Measurements from ENCODE around the gene CARMIL3.

CARMIL3 gene

GRCh38 chr14:24064856-24065255 lies 13.0 kb downstream of the CARMIL3 start:
- no peak for DNase-seq
- no peak for TF ChIP-seq GATA1 (IDR thresholded peaks at IDR 0.05; ENCODE audit: low read depth, low read length)

DNA sequence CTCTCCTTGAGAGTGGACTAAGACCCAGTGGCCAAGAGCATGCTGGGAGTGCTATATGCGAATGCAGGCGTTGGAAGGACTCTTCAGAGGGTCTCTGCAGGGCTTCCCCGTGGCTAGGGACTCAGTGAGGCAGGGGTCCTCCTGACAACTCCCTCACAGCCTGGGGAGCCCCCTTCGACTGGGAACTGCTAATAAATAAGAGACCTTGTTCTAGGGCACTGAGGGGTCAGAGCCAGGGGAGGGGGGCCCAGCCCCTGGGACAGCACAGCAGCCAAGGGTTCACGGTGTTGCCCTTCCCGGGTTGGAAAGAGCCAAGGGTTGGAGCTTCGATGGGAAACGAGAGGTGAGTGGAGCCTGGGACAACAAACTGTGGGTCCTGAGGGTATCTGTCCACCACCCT lies 13.6 kb downstream of the CARMIL3 start:
- no peak for DNase-seq
- TF ChIP-seq POLR2A (IDR thresholded peaks at IDR 0.05; ENCODE audit: low read length) (no peak), GATA1 (IDR thresholded peaks at IDR 0.05; ENCODE audit: low read depth, low read length) (no peak)

DNA sequence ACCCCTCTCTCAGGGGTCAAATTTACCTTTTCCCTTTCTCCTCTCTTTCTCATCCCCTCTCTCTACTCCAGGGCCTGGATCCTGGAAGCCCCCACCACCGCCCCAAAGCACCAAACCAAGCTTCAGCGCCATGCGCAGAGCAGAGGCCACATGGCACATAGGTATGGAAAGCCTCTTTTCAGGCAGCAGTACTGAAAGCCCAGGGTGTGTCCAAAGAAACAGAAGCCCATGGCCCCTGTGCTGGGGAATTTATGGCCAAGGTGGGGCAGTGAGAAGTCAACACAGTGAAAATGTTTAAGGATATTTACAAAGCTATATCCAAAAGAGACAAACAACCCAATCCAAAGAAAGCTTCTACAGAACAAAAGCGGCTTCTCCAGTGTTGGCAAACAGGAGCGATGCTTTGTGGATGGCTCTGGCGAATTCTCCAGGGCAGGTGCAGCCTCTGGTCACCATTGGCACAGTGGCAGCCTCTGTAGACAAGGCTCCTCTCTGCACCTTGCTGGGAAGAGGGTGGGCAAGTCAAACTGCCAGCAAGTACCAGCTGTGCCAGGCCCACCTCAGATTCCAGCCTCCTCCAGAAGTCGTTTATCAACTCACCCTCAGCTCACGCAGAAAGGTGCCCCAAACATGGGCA lies 14.8 kb downstream of the CARMIL3 start:
- TF ChIP-seq POLR2A (IDR thresholded peaks at IDR 0.05; ENCODE audit: low read length): no peak
- DNase-seq: no peak

GRCh38 chr14:24067133-24068082 lies 15.6 kb downstream of the CARMIL3 start:
- no peak for DNase-seq
- no peak for TF ChIP-seq POLR2A (IDR thresholded peaks at IDR 0.05; ENCODE audit: low read length)
- TF ChIP-seq GATA1 (IDR thresholded peaks at IDR 0.05; ENCODE audit: low read depth, low read length): no peak

GRCh38 chr14:24068711-24069410 lies 17.1 kb downstream of the CARMIL3 start:
- no peak for DNase-seq
- TF ChIP-seq POLR2A (IDR thresholded peaks at IDR 0.05; ENCODE audit: low read length): no peak
- TF ChIP-seq GATA1 (IDR thresholded peaks at IDR 0.05; ENCODE audit: low read depth, low read length): no peak

GRCh38 chr14:24069411-24069735 lies 17.6 kb downstream of the CARMIL3 start:
- DNase-seq: no peak
- TF ChIP-seq POLR2A (IDR thresholded peaks at IDR 0.05; ENCODE audit: low read length) (no peak), GATA1 (IDR thresholded peaks at IDR 0.05; ENCODE audit: low read depth, low read length) (no peak)

- TF ChIP-seq POLR2A (IDR thresholded peaks at IDR 0.05; ENCODE audit: low read length): no peak
- TF ChIP-seq GATA1 (IDR thresholded peaks at IDR 0.05; ENCODE audit: low read depth, low read length): no peak
- no peak for DNase-seq
These were observed 18.7 kb downstream of the CARMIL3 start for GRCh38 chr14:24070285-24071143.

- DNase-seq: no peak
- TF ChIP-seq GATA1 (IDR thresholded peaks at IDR 0.05; ENCODE audit: low read depth, low read length) (no peak), POLR2A (IDR thresholded peaks at IDR 0.05; ENCODE audit: low read length) (no peak)
These were observed 19.4 kb downstream of the CARMIL3 start, which contains the start of gene CPNE6 for GRCh38 chr14:24071144-24071697. Gene CPNE6 (plus strand): TSS chr14:24071562. CDS start chr14:24072937, 1,375 bp downstream.

DNA sequence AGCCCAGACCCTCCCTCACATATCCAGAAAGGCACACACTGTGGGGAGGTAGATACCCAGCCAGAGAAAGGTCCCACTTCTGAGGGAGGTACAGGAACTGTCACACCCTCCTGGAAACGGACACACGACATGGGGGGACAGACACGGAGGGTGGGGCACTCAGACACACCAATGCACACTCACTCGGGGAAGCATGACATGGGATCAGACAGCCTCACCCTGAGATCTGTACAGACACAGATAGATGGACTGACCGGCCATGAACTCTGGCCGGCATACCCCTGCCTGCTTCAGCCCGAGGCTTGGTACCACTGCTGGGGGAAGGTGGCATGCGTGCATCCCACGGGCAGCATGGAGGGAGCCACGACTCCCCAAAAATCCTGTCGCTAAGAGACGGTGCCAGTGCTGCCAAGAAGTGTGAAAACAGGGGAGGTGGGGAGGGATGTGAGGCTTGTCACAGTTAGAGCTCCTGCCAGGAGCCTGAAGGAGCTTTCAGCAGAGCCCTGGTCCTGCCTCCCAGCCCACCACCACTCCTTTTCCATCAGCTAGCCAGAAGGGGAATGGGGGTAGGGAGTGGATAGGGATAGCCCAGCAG lies 20.1 kb downstream of the CARMIL3 start:
- TF ChIP-seq GATA1 (IDR thresholded peaks at IDR 0.05; ENCODE audit: low read depth, low read length) (no peak), POLR2A (IDR thresholded peaks at IDR 0.05; ENCODE audit: low read length) (no peak)
- DNase-seq: no peak

GRCh38 chr14:24072436-24072835 lies 20.6 kb downstream of the CARMIL3 start:
- no peak for DNase-seq
- TF ChIP-seq POLR2A (IDR thresholded peaks at IDR 0.05; ENCODE audit: low read length) (no peak), GATA1 (IDR thresholded peaks at IDR 0.05; ENCODE audit: low read depth, low read length) (no peak)

DNA sequence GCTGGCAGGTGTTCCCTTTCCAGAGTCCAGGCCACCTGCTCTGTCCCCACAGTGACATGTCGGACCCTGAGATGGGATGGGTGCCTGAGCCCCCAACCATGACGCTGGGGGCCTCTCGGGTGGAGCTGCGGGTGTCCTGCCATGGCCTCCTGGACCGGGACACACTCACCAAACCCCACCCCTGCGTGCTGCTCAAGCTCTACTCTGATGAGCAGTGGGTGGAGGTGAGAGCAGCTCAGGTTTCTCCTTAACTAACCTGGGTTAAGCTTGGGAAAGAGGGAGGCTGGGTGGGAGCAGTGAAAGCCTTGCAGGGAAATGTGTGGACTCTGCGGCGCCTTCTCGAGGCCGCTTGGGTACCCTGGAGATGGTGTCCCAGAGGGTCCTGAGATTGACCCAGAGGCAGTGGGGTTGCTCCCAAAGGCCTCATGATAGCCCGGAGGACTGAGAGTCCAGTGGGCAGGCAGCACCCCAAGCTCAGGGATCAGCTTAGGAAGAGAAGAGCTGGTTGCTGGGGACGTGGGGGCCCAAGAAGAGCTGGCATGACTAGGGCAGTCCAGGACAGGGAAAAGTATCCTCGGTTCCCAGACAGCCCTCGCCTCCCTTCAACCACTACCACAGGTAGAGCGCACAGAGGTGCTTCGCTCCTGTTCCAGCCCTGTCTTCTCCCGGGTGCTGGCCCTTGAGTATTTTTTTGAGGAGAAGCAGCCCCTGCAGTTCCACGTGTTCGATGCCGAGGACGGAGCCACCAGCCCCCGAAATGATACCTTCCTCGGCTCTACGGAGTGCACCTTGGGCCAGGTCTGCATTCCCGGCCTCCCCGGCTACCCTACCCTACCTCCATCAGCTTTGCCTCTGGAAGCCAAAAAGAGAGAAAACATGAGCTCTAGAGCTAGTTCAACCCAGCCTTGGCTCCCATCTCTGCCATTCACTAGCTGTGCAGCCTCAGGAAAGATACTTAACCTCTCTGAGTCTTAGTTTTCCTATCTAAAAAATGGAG lies 21.4 kb downstream of the CARMIL3 start:
- TF ChIP-seq GATA1 (IDR thresholded peaks at IDR 0.05; ENCODE audit: low read depth, low read length) (no peak), POLR2A (IDR thresholded peaks at IDR 0.05; ENCODE audit: low read length) (no peak)
- no peak for DNase-seq
